Natural killer cell (primary cell): ENCODE results near the gene EPHA4. TPM values are rescaled to one million over a fixed set of nuclear protein-coding genes. Genes with fewer than 3 reads are reported as not detected.
A peak's percentile ranks its signal among the peaks of the same experiment; 100 is the strongest.

Source experiments
- ATAC-seq, 3 donors: fragments of 150-1000 bp in 2 of 3; fragments of 200-7000 bp in 1 of 3; cut with Tn5 transposase; 1 replicate in 1 of 3; 2 replicates in 2 of 3; pipeline ENCODE4 v1.10.0; 2021; ENCODE audit warnings: mild to moderate bottlenecking in 2 of 3, moderate library complexity in 2 of 3
- DNase-seq, 2 donors: peaks; one replicate each; pipeline versions ENCODE4 v3.0.0 to v3.0.0-alpha.2; 2013 to 2021; ENCODE audit warnings: mixed read lengths in 1 of 2
- H3K27ac ChIP-seq: one replicate; pipeline ENCODE4 v1.5.1; 2013; ENCODE audit warnings: mild to moderate bottlenecking, low read length
- H3K27me3 ChIP-seq: one replicate; pipeline ENCODE4 v1.6.1; 2013; ENCODE audit warnings: low read length; ENCODE audit not compliant: control insufficient read depth, insufficient read depth
- H3K36me3 ChIP-seq: one replicate; pipeline ENCODE4 v1.6.1; 2013; ENCODE audit warnings: low read length; ENCODE audit not compliant: control insufficient read depth, insufficient read depth
- H3K4me1 ChIP-seq: one replicate; pipeline ENCODE4 v1.6.1; 2013; ENCODE audit warnings: low read length; ENCODE audit not compliant: control insufficient read depth, insufficient read depth
- H3K4me3 ChIP-seq: one replicate; pipeline ENCODE4 v1.5.1; 2013; ENCODE audit warnings: low read length
- H3K9me3 ChIP-seq: one replicate; pipeline ENCODE4 v1.6.1; 2013; ENCODE audit warnings: low read length; ENCODE audit not compliant: control insufficient read depth, insufficient read depth
- H3K27ac Mint-ChIP-seq, 2 donors: one replicate each; pipeline ENCODE4 v1.8.0; 2022; ENCODE audit warnings: mild to moderate bottlenecking in 2 of 2, mixed read lengths in 2 of 2, moderate library complexity in 1 of 2
- H3K27me3 Mint-ChIP-seq, 2 donors: one replicate each; pipeline ENCODE4 v1.8.0; 2022; ENCODE audit warnings: low read depth in 2 of 2, mixed read lengths in 2 of 2
- H3K36me3 Mint-ChIP-seq: one replicate; pipeline ENCODE4 v1.8.0; 2022; ENCODE audit warnings: mixed read lengths
- H3K4me1 Mint-ChIP-seq, 2 donors: one replicate each; pipeline ENCODE4 v1.8.0; 2022; ENCODE audit warnings: mixed read lengths in 2 of 2
- H3K4me3 Mint-ChIP-seq: one replicate; pipeline ENCODE4 v1.8.0; 2022; ENCODE audit warnings: mild to moderate bottlenecking, moderate library complexity, mixed read lengths
- H3K9me3 Mint-ChIP-seq, 2 donors: one replicate each; pipeline ENCODE4 v1.8.0; 2022; ENCODE audit warnings: mixed read lengths in 2 of 2
- CTCF ChIP-seq: fragments of 200-600 bp; IDR thresholded peaks from one replicate; pipeline ENCODE4 v1.8.0; 2022; ENCODE audit warnings: antibody characterized with exemption
- WGBS: methylation state at CpG from one replicate; pipeline ENCODE4 v1.1.7; 2013; ENCODE audit warnings: missing lambda C conversion rate; ENCODE audit not compliant: insufficient coverage; 5-methylcytosine and 5-hydroxymethylcytosine counted together
- intact Hi-C: fragments of 100-400 bp; cut with micrococcal nuclease; formaldehyde crosslinking; loops from one replicate; pipeline ENCODE4 v1.14.2; 2022
- total RNA-seq, 4 donors: library from RNA; stranded (reverse); fragments of 120-200 nt in 1 of 4; gene quantifications; one replicate each; pipeline versions ENCODE4 v1.2.3 to v1.2.4, GENCODE V29; 2013 to 2022

Gene EPHA4
- total RNA-seq, 3 donors from 2014 or later (not counting 1 experiment from before 2014, with no cell fraction given): 27.2 to 48.6 (median 44.7) TPM

- H3K4me3 Mint-ChIP-seq: no peak overlapping the region
Measured at GRCh38 chr2:221505605-221506004, 66.5 kb downstream of the EPHA4 start.

GRCh38 chr2:221504905-221505304 lies 67.2 kb downstream of the EPHA4 start:
- no peaks in the 10 kb centered on the region for H3K9me3 ChIP-seq
- Mint-ChIP-seq H3K4me1 (peaks cover 31 to 39% of the 10 kb centered on the region in 2 donors), H3K9me3 (no peaks in the 10 kb centered on the region), H3K4me3 (no peak overlapping the region), H3K27me3 (no peaks in the 10 kb centered on the region), H3K27ac (no peak overlapping the region), H3K36me3 (no peaks in the 10 kb centered on the region)
- ATAC-seq (no peak), DNase-seq (no peak)
- no peak overlapping the region for H3K4me3 ChIP-seq
- WGBS: no CpG with 5 or more reads among the region's 1 CpG
- no peak for TF ChIP-seq CTCF
- no peak overlapping the region for H3K27ac ChIP-seq
- intact Hi-C loops: no loop called here
- H3K4me1 ChIP-seq: peaks cover 10% of the 10 kb centered on the region
- H3K36me3 ChIP-seq: no peaks in the 10 kb centered on the region
- H3K27me3 ChIP-seq: no peaks in the 10 kb centered on the region

More at GRCh38 chr2:221505605-221506004, 66.5 kb downstream of the EPHA4 start:
- Mint-ChIP-seq H3K4me1 (peaks cover 25 to 32% of the 10 kb centered on the region in 2 donors), H3K9me3 (no peaks in the 10 kb centered on the region), H3K27ac (no peak overlapping the region), H3K27me3 (no peaks in the 10 kb centered on the region), H3K36me3 (no peaks in the 10 kb centered on the region)
- H3K4me3 ChIP-seq: no peak overlapping the region
- no peaks in the 10 kb centered on the region for H3K27me3 ChIP-seq
- DNase-seq (no peak), ATAC-seq (no peak)
- intact Hi-C loops: no loop called here
- WGBS: 66% methylated on average over 4 of the region's 4 CpGs
- TF ChIP-seq CTCF: no peak
- H3K36me3 ChIP-seq: no peaks in the 10 kb centered on the region
- no peak overlapping the region for H3K27ac ChIP-seq
- no peaks in the 10 kb centered on the region for H3K9me3 ChIP-seq
- peaks cover 10% of the 10 kb centered on the region for H3K4me1 ChIP-seq

- Mint-ChIP-seq H3K4me3 (peak overlapping the region; percentile 45), H3K27me3 (no peaks in the 10 kb centered on the region), H3K4me1 (peaks cover 32 to 41% of the 10 kb centered on the region in 2 donors), H3K9me3 (no peaks in the 10 kb centered on the region), H3K36me3 (no peaks in the 10 kb centered on the region), H3K27ac (peak overlapping the region; percentile 34 to 58)
- no peak overlapping the region for H3K4me3 ChIP-seq
- no peaks in the 10 kb centered on the region for H3K9me3 ChIP-seq
- no peaks in the 10 kb centered on the region for H3K36me3 ChIP-seq
- H3K27ac ChIP-seq: no peak overlapping the region
- H3K4me1 ChIP-seq: peaks cover 10% of the 10 kb centered on the region
- no peak for TF ChIP-seq CTCF
- 7% methylated on average over 2 of the region's 2 CpGs for WGBS
- DNase-seq: no peak
- ATAC-seq: no peak
- intact Hi-C loops: no loop called here
- no peaks in the 10 kb centered on the region for H3K27me3 ChIP-seq
Measured at GRCh38 chr2:221503965-221504364, 68.1 kb downstream of the EPHA4 start.
